ENCODE measurements around the gene TXLNG.

The TXLNG gene

GRCh38 chrX:16762579-16762978 lies 23.7 kb upstream of the TXLNG start:
- H3K27ac ChIP-seq = no peak overlapping the region
- peaks cover 7% of the 10 kb centered on the region for H3K36me3 ChIP-seq (replicated peaks)
- in situ Hi-C loops (cut with HindIII; ENCODE audit: low pct_ligation_motif_present, low sequenced_read_pairs) = no loop called here
- DNase-seq = no peak
- no peak overlapping the region for H3K4me3 ChIP-seq (ENCODE audit: low read depth, low read length)
- H3K27me3 ChIP-seq (replicated peaks) = no peaks in the 10 kb centered on the region
- no peak for TF ChIP-seq CTCF (IDR thresholded peaks at IDR 0.05; ENCODE audit: low read depth, low read length, missing control alignments)

DNA sequence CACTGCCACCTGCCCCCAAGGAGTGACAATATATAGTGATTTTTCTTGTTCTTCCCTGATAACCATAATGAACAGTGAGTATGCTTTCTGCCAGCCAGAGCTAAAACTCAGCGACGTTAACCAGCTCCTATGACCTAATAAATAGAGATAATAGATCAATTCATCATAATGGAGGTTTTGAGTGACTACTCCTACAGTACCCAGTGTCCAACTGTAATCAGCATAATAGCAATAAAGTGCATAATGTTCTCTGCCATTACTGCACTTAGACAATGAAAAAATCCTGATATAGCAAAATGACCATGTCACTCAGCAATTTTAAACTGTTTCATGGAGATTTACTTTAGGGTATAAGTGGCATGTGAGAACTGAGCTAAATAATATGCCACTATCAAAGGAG lies 20.7 kb upstream of the TXLNG start:
- no peak for TF ChIP-seq CTCF (IDR thresholded peaks at IDR 0.05; ENCODE audit: low read depth, low read length, missing control alignments)
- Histone ChIP-seq H3K27me3 (replicated peaks) (no peaks in the 10 kb centered on the region), H3K36me3 (replicated peaks) (no peaks in the 10 kb centered on the region), H3K4me3 (ENCODE audit: low read depth, low read length) (no peak overlapping the region), H3K27ac (no peak overlapping the region)
- DNase-seq = no peak
- in situ Hi-C loops (cut with HindIII; ENCODE audit: low pct_ligation_motif_present, low sequenced_read_pairs) = no loop called here

DNA sequence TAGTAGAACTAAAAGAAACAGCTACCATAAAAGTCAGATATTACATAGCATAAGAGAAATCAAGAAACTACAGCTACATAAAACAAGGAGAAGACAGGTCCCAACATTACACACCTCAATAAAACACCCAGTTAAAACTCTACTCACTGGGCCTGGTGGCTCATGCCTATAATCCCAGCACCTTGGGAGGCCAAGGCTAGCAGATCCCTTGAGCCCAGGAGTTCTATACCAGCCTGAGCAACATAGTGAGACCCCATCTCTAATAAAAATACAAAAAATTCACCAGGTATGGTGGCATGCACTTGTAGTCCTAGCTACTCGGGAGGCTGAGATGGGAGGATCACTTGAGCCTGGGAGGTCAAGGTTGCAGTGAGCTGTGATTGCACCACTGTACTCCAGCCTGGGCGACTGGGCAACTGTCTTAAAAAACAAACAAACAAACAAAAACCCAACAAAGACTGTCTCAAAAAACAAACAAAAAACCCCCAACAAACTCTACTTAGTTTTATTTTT lies 15.2 kb upstream of the TXLNG start:
- no peak for DNase-seq
- no peak for TF ChIP-seq CTCF (IDR thresholded peaks at IDR 0.05; ENCODE audit: low read depth, low read length, missing control alignments)
- H3K36me3 ChIP-seq (replicated peaks) = no peaks in the 10 kb centered on the region
- no peaks in the 10 kb centered on the region for H3K27me3 ChIP-seq (replicated peaks)
- in situ Hi-C loops (cut with HindIII; ENCODE audit: low pct_ligation_motif_present, low sequenced_read_pairs) = no loop called here
- no peak overlapping the region for H3K27ac ChIP-seq
- H3K4me3 ChIP-seq (ENCODE audit: low read depth, low read length) = no peak overlapping the region

DNA sequence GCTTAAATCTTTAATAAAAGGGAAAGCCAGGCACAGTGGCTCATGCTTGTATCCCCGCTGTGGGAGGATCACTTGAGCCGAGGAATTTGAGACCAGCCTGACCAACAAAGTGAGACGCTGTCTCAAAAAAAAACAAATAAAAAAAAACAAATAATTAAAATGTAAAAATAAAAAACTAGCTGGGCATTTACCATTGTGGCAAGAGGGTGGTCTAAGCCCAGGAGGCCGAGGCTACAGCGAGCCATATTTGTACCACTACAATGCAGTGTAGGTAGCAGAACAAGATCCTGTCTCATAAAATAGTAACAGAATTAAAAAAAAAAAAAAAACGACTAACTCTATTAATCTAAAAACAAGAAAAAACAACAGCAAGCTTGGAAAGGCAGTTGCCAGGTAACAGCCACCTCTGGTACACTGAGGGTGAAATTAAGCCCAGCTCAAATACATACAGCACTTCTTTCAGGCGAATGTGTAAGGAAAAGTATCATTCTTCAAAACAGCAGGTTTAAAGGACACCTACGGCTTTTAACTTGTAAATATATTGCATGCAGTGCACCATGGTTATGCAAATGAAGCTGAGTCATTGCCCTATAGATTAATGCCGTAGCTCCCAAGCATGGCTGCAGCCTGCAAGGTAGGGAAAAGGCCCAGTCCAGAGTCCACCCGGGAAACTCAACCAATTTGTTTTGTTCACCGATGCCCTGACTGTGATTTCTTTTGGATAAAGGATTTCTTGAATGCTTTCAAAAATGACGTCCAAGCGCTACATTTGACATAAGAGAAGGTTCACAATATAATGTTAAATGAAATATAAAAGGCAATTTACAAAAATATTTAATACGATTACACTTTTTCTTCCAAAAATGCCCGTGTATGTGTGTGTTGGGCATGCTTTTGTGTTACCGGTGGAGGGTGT lies 14.5 kb upstream of the TXLNG start:
- no peaks in the 10 kb centered on the region for H3K27me3 ChIP-seq (replicated peaks)
- no peaks in the 10 kb centered on the region for H3K36me3 ChIP-seq (replicated peaks)
- in situ Hi-C loops (cut with HindIII; ENCODE audit: low pct_ligation_motif_present, low sequenced_read_pairs) = no loop called here
- peak; percentile 86 for DNase-seq
- TF ChIP-seq CTCF (IDR thresholded peaks at IDR 0.05; ENCODE audit: low read depth, low read length, missing control alignments) = no peak
- H3K4me3 ChIP-seq (ENCODE audit: low read depth, low read length) = no peak overlapping the region
- peak overlapping the region; percentile 97 for H3K27ac ChIP-seq

DNA sequence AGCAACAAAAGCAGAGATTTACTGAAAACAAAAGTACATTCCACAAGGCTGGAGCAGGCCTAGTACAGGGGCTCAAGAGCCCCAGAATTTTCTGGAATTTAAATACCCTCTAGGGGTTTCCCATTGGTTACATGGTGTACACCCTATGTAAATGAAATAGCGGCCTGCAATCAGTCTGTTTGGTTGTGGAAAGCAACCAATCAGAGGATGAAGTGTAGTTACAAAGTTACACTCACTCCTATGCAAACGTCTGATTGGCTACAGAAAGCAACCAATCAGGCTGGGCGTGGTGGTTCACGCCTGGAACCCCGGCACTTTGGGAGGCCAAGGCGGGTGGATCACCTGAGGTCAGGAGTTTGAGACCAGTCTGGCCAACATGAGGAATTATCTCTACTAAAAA lies 13.8 kb upstream of the TXLNG start:
- in situ Hi-C loops (cut with HindIII; ENCODE audit: low pct_ligation_motif_present, low sequenced_read_pairs) = no loop called here

More for the DNA sequence above, 13.8 kb upstream of the TXLNG start:
- Histone ChIP-seq H3K27ac (no peak overlapping the region), H3K27me3 (replicated peaks) (no peaks in the 10 kb centered on the region), H3K4me3 (ENCODE audit: low read depth, low read length) (no peak overlapping the region), H3K36me3 (replicated peaks) (no peaks in the 10 kb centered on the region)
- no peak for TF ChIP-seq CTCF (IDR thresholded peaks at IDR 0.05; ENCODE audit: low read depth, low read length, missing control alignments)
- no peak for DNase-seq

Measured in brain microvascular endothelial cell (primary cell).